Epithelial cell of esophagus (primary cell): ENCODE measurements around the gene FDXACB1.

Experiments used
- DNase-seq: peaks from one replicate; pipeline ENCODE4 v3.0.0; 2010; ENCODE audit warnings: low read depth
- H3K4me3 ChIP-seq: 2 replicates; pipeline ENCODE4 v1.5.1; 2011; ENCODE audit warnings: mild to moderate bottlenecking, low read length, control low read depth
- CTCF ChIP-seq: IDR thresholded peaks from 2 replicates; pipeline ENCODE4 v1.5.1; 2011; ENCODE audit warnings: low read depth, mild to moderate bottlenecking, low read length, control low read depth, inconsistent platforms; ENCODE audit not compliant: insufficient read depth; ENCODE audit errors: missing control alignments

Gene FDXACB1

GRCh38 chr11:111878849-111879636 is at the start of gene FDXACB1, which contains the start of gene CFAP68:
FDXACB1 (minus strand) TSS chr11:111879165; CDS start chr11:111879132, 33 bp downstream.
CFAP68 (plus strand) TSS chr11:111879541; CDS start chr11:111879561, 20 bp downstream.
- peak; percentile 98 for DNase-seq
- peak within 1 kb of the TSS; percentile 75 for H3K4me3 ChIP-seq
- peak; percentile 92 for TF ChIP-seq CTCF

- no peak for TF ChIP-seq CTCF
- DNase-seq, result peak; percentile 98
- peak overlapping the region; percentile 48 for H3K4me3 ChIP-seq
Measured at GRCh38 chr11:111926505-111927391, 47.8 kb upstream of the FDXACB1 start.

GRCh38 chr11:111925953-111926352 is 47.0 kb upstream of the FDXACB1 start:
- no peak for DNase-seq
- no peak for TF ChIP-seq CTCF
- H3K4me3 ChIP-seq, result no peak overlapping the region

GRCh38 chr11:111923951-111924350 is 45.0 kb upstream of the FDXACB1 start:
- TF ChIP-seq CTCF, result no peak
- H3K4me3 ChIP-seq, result no peak overlapping the region
- DNase-seq, result peak; percentile 61

GRCh38 chr11:111923351-111923788 is 44.4 kb upstream of the FDXACB1 start:
- H3K4me3 ChIP-seq, result no peak overlapping the region
- no peak for TF ChIP-seq CTCF
- no peak for DNase-seq

GRCh38 chr11:111922803-111923202 is 43.8 kb upstream of the FDXACB1 start:
- H3K4me3 ChIP-seq, result no peak overlapping the region
- DNase-seq, result peak; percentile 75
- TF ChIP-seq CTCF, result no peak
